D721Med (cell line): ENCODE data around the gene SMPD1.
"Not testable (repeated sequence)": the region's sequence is repeated elsewhere in the genome, so short reads cannot be mapped to it uniquely, and the experiment has no call there.

Experiments
- DNase-seq: peaks from one replicate; pipeline ENCODE4 v3.0.0; 2011; ENCODE audit warnings: low spot score; ENCODE audit not compliant: insufficient read length
- FAIRE-seq: peaks from 2 replicates; lab custom pipeline; 2011; peaks lifted over from hg19 to GRCh38; lab: Jason Lieb, UNC
- TF ChIP-seq, protein P1 (sequence below): IDR thresholded peaks from 2 replicates; pipeline ENCODE4 v1.5.1; 2012; ENCODE audit warnings: mild to moderate bottlenecking, control low read depth; ENCODE audit not compliant: insufficient read depth; ENCODE audit errors: missing control alignments

Gene SMPD1

DNA sequence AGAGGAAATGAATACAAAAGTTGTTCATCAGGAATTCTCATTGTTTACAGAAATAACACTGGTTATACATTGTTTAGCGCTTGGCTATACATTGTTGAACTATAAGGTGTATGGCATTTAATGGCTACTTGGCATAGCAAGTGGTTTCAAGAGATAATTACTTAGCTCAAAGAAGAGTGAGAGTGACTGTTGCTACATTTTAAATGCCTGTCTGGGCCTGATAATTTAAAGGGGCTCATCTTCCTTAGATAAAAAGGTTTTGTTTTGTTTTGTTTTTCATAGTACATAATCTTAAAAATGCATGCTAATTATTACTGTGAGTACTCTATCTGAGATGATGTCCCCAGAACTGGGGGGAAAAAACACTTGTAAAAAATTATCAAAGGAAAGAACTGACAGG, 1.5 kb upstream of the SMPD1 start:
- no peak for DNase-seq
- FAIRE-seq, result no peak
- TF ChIP-seq, protein P1, sequence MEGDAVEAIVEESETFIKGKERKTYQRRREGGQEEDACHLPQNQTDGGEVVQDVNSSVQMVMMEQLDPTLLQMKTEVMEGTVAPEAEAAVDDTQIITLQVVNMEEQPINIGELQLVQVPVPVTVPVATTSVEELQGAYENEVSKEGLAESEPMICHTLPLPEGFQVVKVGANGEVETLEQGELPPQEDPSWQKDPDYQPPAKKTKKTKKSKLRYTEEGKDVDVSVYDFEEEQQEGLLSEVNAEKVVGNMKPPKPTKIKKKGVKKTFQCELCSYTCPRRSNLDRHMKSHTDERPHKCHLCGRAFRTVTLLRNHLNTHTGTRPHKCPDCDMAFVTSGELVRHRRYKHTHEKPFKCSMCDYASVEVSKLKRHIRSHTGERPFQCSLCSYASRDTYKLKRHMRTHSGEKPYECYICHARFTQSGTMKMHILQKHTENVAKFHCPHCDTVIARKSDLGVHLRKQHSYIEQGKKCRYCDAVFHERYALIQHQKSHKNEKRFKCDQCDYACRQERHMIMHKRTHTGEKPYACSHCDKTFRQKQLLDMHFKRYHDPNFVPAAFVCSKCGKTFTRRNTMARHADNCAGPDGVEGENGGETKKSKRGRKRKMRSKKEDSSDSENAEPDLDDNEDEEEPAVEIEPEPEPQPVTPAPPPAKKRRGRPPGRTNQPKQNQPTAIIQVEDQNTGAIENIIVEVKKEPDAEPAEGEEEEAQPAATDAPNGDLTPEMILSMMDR, result no peak

DNA sequence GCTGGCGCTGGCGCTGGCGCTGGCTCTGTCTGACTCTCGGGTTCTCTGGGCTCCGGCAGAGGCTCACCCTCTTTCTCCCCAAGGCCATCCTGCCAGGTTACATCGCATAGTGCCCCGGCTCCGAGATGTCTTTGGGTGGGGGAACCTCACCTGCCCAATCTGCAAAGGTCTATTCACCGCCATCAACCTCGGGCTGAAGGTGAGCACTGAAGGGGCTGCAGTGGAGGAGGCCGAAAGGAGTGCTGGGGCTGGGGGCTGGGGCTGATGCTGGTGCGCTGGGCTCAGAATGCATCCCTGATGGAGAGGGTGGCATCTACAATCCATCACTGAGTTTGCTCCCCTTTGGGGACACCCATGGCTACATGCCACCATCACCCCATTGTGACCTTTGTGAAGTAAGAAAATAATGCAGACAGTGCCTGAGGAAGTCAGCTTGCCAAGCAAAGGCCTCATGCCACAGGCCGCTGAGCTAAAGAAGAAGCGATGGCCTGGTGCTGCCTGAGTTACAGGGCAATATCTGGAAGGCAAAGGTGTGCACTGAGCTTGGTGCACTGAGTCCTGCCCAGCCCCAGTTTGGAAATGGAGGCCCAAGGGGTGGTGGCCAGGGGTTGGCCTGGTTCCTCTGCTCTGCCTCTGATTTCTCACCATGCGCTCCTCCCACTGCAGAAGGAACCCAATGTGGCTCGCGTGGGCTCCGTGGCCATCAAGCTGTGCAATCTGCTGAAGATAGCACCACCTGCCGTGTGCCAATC, 620 bp downstream of the SMPD1 start:
- TF ChIP-seq, protein P1, result no peak
- no peak for FAIRE-seq
- DNase-seq, result no peak

DNA sequence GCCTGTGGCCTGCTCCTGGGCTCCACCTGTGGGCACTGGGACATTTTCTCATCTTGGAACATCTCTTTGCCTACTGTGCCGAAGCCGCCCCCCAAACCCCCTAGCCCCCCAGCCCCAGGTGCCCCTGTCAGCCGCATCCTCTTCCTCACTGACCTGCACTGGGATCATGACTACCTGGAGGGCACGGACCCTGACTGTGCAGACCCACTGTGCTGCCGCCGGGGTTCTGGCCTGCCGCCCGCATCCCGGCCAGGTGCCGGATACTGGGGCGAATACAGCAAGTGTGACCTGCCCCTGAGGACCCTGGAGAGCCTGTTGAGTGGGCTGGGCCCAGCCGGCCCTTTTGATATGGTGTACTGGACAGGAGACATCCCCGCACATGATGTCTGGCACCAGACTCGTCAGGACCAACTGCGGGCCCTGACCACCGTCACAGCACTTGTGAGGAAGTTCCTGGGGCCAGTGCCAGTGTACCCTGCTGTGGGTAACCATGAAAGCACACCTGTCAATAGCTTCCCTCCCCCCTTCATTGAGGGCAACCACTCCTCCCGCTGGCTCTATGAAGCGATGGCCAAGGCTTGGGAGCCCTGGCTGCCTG, 1.4 kb downstream of the SMPD1 start:
- DNase-seq (no peak), FAIRE-seq (no peak)
- TF ChIP-seq, protein P1, result no peak

DNA sequence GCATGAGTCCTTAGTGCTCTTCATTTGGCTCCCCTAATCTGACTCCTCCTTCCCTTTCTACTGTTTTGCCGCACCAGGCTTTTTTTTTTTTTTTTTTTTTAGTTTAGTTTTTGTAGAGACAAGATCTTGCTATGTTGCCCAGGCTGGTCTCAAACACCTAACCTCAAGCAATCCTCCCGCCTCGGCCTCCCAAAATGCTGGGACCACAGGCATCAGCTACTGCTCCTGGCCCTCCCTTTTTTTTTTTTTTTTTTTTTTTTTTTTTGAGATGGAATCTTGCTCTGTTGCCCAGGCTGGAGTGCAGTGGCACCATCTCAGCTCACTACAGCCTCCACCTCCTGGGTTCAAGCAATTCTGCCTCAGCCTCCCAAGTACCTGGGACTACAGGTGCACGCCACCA, 2.0 kb downstream of the SMPD1 start:
- FAIRE-seq, DNase-seq: not testable (repeated sequence)

DNA sequence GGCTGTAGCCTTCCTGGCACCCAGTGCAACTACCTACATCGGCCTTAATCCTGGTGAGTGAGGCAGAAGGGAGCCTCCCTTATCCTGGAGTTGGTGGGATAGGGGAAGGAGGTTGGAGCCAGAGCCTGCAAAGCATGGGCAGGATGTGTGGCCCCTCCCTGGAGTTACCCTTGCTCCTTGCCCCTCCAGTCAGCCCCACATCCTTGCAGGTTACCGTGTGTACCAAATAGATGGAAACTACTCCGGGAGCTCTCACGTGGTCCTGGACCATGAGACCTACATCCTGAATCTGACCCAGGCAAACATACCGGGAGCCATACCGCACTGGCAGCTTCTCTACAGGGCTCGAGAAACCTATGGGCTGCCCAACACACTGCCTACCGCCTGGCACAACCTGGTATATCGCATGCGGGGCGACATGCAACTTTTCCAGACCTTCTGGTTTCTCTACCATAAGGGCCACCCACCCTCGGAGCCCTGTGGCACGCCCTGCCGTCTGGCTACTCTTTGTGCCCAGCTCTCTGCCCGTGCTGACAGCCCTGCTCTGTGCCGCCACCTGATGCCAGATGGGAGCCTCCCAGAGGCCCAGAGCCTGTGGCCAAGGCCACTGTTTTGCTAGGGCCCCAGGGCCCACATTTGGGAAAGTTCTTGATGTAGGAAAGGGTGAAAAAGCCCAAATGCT, 3.9 kb downstream of the SMPD1 start:
- no peak for DNase-seq
- TF ChIP-seq, protein P1, result no peak
- FAIRE-seq, result no peak

DNA sequence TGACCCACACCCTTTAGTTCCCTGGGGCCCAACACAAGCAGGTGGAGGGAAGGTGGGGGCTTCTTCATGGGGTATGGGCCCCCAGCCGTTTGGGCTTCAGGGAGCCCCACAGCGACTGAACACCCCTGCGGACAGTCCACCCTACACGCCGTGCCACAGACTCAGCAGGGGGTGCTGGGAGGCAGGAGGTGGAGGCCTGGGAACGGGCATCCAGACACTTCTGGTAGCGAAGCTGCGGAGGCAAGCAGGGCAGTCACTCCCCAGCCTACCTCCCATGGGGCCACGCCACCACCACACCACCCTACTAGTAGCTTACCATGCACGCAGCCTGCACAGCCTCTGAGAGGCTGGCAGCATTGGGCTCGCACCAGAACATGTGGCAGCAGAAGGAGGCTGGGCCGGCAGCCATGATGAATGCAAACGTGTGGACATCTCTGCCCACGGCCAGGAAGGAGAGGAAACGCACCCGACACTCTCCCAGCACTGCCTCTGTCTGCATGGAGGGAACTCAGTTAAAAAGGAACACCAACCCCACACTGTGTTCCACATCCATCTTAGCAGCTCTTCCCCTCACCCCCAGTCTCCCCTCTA, 5.3 kb downstream of the SMPD1 start:
- DNase-seq (no peak), FAIRE-seq (no peak)
- TF ChIP-seq, protein P1, result no peak

DNA sequence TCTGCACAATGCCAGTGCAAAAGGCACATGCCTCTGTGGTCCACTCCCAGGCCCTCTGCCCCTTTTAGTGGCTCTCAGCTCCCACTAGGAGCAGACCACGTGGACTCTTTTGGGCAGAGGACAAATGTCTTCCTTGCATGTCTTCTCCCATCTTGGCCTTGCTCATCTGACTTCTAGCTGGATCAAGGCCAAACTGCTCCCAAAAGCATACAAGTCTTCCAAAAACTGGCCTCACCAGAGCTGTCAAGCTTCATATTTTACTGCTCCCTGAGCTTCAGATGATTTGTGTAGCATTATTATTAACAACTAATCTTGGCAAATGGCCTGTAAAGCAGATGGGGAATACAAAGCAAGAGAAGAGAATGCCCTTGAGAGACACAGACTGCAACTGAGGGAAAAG, 6.9 kb downstream of the SMPD1 start:
- DNase-seq (no peak), FAIRE-seq (no peak)
- TF ChIP-seq, protein P1, result no peak
